CD4-positive, alpha-beta T cell treated with Interleukin-6 at 100 ng/mL for 8 hours (primary cell): ENCODE measurements around the gene FAM217A.
"Not testable (repeated sequence)": the region's sequence is repeated elsewhere in the genome, so short reads cannot be mapped to it uniquely, and the experiment has no call there.

Experiments
- DNase-seq: peaks from one replicate; pipeline ENCODE4 v3.0.0-alpha.2; 2020; ENCODE audit warnings: mixed read lengths, low spot score

The FAM217A gene, protein sequence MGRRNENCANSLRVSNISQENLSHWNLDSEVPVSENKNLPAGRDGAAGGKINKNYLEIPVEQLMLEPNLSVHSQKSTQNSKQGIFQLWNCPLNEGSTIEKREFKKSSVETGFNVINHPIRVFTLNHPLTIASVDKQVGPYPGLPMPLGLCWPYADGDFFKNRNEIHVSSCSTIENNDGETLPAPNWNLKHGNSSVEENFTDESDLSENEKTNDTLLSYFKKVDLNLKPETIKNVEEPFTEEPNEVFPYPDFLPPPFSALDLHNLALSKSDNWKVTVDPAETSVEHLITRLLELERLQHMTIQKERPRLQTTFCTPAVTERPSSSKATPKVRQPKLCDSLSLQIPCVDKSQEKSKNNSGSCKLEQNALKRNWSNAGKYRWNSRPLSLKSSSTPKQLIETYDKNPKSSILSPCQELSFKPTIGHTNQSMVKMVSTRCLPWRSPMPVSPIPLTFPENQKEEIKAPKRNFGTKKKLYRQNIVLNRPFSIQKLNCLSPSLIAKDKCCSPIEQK

DNA sequence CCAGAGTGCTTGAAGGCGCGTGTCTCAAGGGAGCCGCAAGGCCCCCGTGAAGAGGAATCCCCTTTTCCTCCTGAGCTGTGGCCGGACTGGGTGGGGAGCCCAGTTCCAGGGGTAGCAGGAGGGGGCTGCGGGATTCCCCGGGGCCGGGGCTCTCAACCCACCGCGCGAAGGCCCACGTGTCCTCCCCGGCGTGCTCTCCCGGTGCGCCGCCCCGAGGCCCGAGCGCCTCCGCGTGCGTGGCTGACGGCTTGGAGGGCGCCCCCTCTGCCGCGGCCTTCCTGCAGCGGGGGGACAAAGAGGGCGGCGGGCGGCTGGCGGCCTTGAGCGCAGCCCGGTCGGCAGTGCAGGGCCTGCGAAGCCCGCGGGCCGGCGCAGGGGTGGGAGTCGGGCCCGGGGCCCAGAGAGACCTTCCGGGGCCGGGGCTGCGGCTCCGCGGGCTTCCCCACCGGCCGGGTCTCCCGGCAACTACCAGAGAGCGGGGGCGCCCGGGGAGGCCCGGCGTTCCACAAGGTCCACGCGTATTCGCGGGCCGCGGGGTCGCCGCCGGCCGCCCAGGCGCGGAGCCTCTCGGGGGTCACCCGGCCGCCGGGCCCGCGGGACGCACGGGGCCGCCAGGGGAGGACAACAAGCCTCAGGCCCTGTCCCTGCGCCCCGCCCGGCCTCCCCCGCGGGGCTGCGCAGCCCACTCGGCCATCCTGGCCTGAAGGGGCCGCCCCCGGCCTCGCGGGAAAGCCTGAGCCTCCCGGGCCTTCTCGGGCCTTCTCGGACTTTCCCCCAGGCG lies at the start of gene FAM217A:
TSS of gene FAM217A (minus strand) at position 447 of the 781 bp plus-strand sequence. CDS start 1,723 bp downstream, outside the sequence.
- no peak for DNase-seq

DNA sequence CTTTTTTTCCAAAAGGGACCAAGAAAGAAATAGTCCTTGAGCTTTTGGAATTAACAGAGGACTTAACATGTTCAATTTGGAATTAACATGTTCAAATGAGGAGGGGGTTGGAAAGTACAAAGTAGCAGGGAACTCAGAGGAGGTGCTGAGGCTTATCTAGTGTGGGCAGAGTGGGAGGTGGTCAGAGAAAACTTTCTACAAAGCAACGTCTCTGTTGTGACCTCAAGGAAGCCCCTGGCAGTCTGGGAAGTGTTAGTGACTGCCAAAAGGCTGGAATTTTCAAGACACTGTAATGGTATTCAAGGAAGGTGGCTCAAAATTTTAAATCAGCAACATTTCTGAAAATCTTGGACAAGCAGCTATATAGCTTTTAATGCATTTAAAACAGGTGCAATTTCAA lies 49.1 kb upstream of the FAM217A start:
- no peak for DNase-seq

DNA sequence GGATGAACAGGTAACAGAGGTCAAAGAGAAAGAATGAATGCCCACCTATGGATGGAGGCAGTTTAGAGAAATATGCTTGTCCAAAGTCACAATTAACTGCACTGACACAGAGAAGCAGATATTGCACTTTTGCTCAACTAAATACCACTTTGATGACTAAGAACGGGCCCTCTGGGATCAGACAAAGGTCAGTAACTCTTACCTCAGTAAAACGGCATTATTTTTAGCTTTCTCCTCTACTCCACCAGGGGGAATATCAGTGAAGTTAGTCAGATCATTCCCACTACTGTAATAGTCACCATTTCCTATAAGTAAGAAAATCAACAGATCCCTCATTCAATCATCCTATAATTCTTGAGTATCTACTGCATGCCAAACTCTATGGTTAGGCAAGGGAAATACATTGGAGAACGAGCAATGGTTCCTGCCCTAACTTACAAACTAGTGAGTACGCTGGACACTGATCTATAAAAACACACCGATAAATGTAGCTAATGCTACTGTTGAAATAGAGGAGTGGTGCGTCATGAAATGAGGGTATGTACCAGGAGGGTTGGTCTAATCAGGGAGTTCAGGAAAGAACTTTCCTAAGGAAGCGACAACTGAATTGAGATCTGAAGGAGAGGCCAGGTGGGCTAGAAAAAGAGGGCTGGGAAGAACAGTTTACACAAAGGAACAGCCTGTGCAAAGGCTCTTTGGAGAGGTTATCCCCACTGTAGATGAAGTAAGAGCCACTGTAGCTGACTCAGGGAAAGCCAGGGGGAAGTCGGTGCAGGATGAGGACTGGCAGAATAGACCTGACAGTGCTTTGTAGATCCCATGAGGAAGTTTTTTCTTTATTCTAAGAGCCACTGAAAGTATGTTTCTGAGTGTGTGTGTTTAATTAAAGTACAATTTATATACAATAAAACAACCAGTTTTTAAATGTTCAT lies 47.3 kb upstream of the FAM217A start:
- DNase-seq: no peak

DNA sequence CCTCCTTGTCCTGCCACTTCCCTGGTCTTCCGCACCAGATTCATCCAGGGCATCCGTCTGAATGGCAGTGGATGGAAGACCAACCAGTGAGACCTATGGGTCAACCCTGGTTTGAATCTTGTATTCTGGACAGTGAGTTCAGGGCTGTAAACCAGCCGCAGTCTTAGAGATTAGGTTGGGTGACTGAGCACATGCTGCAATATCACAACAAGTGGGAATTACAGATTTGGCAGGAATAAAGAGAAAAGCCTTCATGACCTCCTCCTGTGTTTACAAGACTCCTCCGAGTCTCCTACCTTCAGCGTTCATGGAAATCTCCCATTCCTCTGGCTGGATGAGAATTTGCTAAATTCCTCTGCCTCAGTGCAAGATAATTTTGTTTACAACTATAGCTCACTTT lies 46.6 kb upstream of the FAM217A start:
- no peak for DNase-seq

DNA sequence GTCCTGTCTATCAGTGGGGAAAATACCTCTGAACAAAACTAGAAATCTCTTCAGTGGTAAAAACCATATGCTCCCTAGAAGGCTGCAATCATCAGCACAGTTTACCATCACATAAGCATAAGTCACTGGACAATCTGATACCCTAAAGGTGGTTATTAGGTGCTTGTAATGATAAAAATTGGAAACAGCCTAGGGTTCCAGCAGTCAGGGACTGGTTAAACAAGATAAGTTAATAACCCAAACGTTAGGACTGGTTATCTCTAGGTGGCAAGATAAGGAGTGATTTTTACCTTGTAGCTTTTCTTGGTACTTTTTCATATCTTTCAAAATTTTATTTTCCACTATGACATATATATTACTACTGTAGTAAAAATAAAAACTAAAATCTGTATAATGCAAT lies 45.4 kb upstream of the FAM217A start:
- DNase-seq: no peak

DNA sequence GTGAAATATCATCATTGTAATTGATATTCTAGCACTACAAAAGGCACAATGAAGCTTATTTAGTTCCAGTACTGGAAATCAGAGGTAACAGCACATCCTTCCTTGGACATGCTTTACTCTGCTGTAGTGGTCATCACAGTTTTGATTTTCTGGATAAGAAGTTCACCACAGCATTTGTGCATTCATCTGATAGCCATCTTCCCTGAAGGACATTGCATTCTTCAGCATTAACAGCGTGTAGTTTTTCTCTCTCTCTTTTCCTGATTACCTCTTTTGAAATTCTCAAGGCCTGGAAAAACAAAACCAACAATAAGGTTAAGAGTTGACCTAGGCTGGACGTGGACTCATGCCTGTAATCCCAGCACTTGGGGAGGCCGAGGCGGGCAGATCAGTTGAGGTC lies 36.8 kb upstream of the FAM217A start:
- DNase-seq: no peak

DNA sequence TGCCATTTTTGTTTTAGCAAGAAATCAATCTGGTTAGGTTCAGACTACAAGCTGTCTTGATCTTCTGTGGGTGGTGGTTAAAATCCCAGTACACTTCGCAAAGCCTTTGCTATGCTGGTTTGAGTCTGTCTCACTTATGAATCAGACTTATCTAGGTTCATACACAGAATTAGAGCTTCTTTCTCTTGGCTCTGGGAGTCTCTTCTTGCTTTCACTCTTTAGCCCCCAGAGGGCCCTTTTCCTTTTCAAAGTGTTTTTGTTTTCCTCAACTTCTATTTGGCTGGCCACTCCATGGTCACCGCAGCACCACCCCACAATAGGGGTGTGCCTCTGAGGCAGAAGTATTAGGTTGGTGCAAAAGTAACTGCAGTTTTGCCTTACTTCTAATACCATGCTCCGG lies 35.2 kb upstream of the FAM217A start:
- DNase-seq: no peak

DNA sequence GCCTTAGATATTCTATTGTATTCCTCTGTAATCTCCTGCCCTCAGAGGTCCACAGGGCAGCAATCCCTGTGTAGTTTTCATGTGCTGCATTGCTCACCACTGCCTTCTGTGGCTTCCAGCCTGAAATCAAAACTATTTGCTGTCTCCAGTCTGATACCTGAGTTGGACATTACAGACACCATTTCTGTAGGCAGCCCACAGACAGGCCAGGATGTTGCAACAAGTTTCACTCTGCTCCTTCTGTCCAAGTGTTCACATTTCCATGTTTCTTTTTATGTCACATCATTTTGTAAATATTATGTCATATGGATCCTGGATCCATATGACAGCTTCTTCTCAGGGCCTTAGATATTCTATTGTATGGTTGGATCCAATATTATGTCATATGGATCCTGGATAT lies 34.7 kb upstream of the FAM217A start:
- DNase-seq: no peak

DNA sequence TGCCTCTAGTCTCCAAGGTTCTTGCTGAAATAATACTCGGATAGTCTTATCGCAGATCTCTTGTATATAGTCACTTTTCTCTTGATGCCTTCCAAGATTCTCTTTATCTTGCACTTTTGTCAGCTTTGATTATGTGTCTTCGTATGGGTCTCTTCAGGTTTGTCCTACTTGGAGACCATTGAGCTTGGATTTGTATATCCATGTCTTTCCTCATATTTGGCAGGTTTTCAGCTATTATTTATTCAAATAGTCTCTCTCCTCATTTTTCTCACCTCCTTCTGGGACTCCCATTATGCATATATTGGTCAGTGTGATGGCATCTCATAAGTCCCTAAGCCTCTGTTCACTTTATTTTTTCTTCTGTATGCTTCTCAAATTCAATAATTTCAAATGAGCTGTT lies 33.4 kb upstream of the FAM217A start:
- DNase-seq: no peak

DNA sequence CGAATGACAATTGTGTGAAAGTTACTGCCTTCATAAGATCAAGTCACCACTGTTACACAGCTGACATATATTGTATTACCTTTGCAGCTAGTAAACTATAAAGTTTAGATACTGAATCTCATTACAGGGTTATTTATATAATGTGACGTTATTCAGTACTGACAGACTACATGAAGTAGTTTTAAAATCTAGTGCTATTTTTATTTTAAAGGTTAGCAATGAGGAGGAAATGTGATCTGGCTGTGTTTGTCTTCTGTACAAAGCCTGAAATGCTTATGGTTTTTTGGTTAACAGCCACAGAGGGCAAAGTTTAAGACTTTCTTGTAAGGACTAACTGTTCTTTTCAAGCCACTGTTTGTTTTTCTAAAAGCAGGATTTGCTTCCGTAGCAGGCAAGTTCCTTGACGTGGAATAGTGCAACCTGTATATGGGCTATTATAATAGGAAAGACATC lies 30.5 kb upstream of the FAM217A start:
- not testable (repeated sequence) for DNase-seq

DNA sequence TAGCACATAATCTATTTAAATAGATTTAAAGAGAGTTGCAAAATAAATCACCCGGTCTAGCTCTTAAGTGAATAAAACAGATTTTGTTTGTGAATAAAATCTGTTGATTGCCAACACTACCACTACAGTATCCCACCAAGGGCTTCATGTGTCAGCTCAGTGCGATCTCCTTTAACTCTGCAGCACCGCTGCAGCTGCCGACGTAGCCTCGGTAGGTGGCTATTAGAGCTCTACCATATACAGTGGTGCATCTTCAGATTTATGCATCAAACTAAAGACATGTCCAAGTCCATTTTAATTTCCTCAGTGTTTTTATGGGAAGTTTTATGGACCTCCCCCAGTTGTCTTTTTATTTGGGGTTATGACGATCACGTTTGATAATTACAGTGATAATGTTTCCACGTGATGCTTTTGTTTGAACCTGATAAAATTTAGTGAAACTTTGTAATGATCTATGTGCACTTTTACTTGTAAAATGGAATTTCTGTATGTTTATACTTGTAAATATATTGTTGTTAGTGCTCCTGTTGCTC lies 29.7 kb upstream of the FAM217A start:
- DNase-seq: no peak

DNA sequence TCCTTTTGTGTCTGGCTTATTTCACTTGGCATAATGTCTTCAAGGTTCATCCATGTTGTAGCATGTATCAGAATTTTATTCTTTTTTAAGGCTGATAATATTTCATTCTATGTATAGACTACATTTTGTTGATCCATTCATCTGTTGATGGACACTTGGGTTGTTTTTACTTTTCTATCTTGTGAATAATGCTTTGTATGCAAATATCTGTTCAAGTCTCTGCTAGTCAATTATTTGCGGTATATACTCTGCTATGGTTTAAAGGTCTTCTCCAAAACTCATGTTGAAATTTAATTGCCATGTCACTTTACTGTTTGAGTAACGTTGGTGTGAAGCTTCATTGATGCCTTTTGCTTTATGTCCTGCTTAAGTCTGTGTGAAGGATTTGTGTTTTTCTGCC lies 28.9 kb upstream of the FAM217A start:
- no peak for DNase-seq

DNA sequence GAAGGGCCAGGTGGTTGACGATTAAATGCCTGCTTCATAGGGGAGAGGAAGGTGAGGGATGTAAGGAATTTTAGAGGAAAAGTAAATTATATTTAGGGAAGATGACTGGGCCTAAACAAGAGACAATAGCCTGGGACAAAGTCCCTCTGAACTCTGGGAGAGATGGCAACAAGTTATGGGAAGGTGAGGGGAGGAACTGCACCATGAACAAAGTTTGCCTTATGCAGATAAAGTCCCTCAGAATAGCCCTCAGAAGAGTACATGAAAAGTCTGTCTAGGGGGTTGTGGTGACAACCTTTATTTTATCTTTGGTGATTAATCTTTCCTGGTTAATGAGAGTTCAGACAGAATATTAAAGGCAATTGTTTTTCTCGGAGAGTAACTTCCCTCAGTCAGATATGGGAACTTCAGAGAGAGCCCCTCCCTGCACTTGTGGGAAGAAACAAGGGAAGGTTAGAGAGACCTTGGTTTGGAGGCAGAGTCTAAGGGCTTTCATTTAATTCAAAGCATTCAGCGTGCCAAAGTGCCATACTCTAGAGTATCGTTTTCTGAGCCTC lies 27.1 kb upstream of the FAM217A start:
- DNase-seq: no peak

DNA sequence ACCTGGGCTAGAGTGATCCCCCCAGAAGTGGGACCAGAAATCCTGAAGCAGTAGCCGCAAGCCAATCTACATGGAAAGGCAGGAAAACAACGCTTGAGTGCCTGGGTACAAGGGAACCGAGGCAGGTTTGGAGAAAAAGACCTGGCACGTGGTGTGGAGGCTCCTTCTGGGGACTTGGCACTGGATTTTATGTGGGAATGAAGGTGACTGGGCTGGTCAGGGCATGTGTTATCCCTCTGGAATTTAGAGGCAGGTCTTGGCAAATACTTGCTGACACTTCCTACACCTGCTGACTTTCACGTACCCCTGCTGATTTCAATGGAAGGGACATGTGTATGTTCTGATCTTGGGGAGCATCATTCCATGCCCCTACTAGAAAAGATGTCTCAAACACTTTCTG lies 25.0 kb upstream of the FAM217A start:
- DNase-seq: no peak

DNA sequence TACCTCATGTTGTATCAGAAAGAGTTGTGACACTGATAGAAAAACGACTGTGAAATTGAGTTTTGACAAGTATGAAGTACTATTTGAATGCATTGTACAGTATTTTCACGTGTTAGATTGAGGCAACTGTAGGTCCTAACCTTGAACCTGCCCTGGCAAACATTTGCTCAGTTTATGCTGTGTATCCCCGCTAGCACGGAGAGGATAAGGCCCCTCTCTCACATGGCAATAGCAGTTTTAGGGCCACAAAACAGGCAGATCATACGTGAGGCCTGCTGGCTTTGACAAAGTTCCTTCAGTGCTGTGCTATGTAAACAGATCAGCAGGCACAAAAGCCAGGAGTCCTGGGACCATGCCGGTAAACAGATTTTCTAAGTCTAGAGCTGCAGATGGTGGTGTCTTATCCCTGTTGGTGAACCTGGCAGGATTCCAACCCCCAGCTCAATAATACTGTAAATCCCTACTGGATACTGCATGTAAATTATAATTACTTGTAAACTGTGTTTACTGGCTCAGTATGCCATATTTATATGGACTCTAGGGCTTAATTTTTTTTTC lies 23.8 kb upstream of the FAM217A start:
- DNase-seq: no peak

DNA sequence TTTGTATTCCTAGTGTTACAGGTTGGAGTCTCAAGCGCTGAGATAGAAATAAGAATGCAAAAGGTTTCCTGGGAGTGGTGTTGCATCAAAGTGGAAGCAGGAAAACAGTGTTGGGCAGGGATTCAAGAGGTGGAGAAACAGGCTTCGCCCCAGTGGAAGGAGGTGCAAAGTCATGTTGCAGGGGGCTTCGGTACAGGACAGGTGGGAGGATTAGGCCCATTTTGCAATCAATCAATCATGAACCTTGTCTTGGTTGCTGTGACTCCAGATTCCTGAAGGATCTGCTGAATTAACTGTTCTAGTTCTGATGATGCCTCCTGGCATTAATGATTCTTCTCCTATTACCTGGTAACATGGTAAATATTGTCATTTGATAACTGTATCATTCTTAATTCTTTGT lies 22.4 kb upstream of the FAM217A start:
- no peak for DNase-seq

DNA sequence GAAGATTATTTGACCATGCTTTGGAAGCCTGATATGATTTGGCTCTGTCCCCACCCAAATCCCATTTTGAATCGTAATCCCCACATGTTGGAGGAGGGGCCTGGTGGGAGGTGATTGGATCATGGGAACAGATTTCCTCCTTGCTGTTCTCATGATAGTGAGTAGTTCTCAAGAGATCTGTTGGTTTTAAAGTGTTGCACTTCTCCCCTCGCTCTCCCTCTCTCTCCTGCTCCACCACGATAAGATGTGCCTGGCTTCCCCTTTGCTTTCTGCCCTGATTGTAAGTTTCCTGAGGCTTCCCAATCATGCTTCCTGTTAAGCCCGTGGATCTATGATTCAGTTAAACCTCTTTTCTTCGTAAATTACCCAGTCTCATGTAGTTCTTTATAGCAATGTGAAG lies 21.7 kb upstream of the FAM217A start:
- DNase-seq: no peak

DNA sequence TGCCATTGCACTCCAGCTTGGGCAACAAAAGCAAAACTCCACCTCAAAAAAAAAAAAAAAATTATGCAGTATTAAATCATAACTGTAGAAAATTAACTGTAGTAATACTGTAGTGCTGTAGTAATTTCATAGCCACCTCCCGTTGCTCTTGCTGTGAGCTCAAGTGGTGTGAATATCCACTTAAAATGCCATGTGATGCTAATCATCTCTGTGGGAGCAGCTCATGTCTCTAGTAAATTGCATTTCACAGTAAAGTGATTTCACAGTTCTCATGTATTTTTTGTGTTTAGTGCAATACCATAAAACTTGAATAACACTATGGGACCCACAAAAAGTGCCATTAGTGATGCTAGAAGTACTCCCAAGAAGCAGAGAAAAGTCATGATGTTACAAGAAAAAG lies 14.4 kb upstream of the FAM217A start:
- no peak for DNase-seq

DNA sequence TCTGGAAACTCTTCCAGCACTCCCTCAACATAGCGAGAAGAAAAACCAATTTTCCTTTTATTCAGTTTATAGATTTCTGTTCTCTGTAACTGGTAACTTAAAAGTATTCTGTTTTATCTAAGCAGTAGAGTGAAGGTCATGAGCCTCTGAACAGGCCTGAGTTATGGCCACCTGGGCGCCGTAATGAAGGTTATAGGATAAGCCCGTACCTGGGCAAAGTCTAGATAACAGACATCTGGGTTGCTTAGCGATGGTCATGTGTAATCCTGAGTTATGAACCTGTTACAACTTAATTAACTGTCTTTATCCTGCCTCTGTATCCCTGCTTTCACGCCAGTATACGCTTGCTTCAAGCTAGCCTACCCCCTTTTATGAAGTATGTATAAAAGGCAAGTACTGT lies 13.0 kb upstream of the FAM217A start:
- DNase-seq: no peak

DNA sequence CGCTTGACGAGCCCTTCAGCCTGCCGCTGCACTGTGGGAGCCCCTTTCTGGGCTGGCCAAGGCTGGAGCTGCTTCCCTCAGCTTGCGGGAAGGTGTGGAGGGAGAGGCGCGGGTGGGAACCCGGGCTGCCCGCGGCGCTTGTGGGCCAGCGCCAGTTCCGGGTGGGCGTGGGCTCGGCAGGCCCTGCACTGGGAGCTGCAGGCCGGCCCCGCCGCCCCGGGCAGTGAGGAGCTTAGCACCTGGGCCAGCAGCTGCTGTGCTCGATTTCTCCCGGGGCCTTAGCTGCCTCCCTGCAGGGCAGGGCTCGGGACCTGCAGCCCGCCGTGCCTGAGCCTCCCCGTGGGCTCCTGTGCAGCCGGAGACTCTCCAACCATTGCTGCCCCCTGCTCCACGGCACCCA lies 11.1 kb upstream of the FAM217A start:
- DNase-seq: not testable (repeated sequence)

DNA sequence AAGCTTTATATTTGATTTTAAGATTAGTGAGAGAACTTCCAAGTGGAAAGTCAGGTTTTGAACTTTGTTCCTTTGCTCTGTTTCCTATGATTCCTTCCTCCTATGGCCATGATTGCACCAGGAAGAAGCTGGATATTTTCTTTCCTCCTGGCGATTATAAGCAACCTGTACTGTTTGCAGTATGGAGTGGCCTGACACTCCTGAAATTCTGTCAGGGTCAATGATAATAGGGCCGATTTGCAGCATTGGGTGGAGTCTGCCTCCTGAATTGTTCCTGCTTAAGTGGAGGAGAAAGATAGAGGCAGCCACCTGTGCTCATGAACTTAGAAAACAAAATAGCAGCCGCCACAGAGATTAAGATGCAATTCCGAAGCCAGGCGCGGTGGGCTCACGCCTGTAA lies 9.8 kb upstream of the FAM217A start:
- no peak for DNase-seq
